ENCODE measurements around the gene LSM5. TPM values are rescaled to one million over a fixed set of nuclear protein-coding genes. Genes with fewer than 3 reads are reported as not detected.

Gene LSM5
- total RNA-seq, 4 donors from 2014 or later: 17.7 to 29.5 (median 21.3) TPM

DNA sequence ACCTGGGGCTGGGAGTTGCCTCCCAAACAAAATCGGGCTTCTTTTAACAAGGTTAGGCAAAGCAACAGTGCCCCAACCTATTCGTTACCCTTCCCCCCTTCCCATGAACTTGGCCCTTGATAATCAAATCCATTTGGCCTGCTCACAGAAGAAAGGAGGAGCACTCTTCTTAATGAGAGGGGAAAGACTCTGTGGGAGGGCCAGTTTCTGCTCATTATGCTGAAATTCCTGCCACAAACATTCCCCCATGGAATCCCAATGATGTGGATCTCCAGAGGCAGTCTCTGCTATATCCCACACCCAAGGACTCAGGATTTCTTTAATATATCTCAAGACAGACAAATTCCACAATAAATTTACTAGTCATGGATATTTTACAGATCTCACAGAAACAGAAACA is 43.0 kb downstream of the LSM5 start:
- TF ChIP-seq CTCF (IDR thresholded peaks at IDR 0.05; ENCODE audit: low read depth): no peak

GRCh38 chr7:32436146-32436928 is 53.8 kb downstream of the LSM5 start:
- no peak for TF ChIP-seq CTCF (IDR thresholded peaks at IDR 0.05; ENCODE audit: low read depth)

Other genes starting within 250 kb of the LSM5 start
- gene AVL9, start 5.1 kb upstream of the LSM5 start, total RNA-seq: 10 to 100 TPM; 27.5 to 35.8 (median 30.9) TPM

Data from subcutaneous adipose tissue (tissue), 4 donors.